HL-60 (cell line): Measurements from ENCODE around the gene PXK.

Experiments
- DNase-seq, 2 experiments: peaks; one replicate each; pipeline ENCODE4 v3.0.0-alpha.2; 2010 to 2020; ENCODE audit warnings: low read depth in 1 of 2, low spot score in 1 of 2
- H3K27ac ChIP-seq: fragments of 250-450 bp; sonication (Bioruptor Pico); replicated peaks from 2 replicates; pipeline ENCODE4 v1.5.1; 2020; ENCODE audit warnings: mild to moderate bottlenecking, moderate library complexity
- H3K27me3 ChIP-seq: fragments of 250-450 bp; sonication (Bioruptor Pico); 2 replicates; pipeline ENCODE4 v1.5.1; 2021; ENCODE audit warnings: mild to moderate bottlenecking, moderate library complexity; ENCODE audit not compliant: insufficient read depth, poor library complexity, severe bottlenecking
- H3K4me3 ChIP-seq: replicated peaks from 2 replicates; pipeline ENCODE4 v1.5.1; 2011; ENCODE audit warnings: mild to moderate bottlenecking, control low read depth, low read length; ENCODE audit not compliant: insufficient read depth
- GABPA ChIP-seq: IDR thresholded peaks from 2 replicates; pipeline ENCODE4 v1.6.1; 2012; ENCODE audit warnings: low read depth
- POLR2AphosphoS5 ChIP-seq: IDR thresholded peaks from 2 replicates; pipeline ENCODE4 v1.6.1; 2012; ENCODE audit warnings: low read depth
- SPI1 ChIP-seq: IDR thresholded peaks from 2 replicates; pipeline ENCODE4 v1.6.1; 2012; ENCODE audit warnings: low read depth, mild to moderate bottlenecking, borderline replicate concordance
- TF ChIP-seq, protein P1 (sequence below): IDR thresholded peaks from 2 replicates; pipeline ENCODE4 v1.6.1; 2012; ENCODE audit warnings: low read depth; ENCODE audit not compliant: insufficient replicate concordance
- TF ChIP-seq, protein P2 (sequence below): IDR thresholded peaks from one replicate; pipeline ENCODE4 v1.5.1; 2011; ENCODE audit warnings: low read length, control low read depth, inconsistent platforms; ENCODE audit not compliant: insufficient read depth

The PXK gene

DNA sequence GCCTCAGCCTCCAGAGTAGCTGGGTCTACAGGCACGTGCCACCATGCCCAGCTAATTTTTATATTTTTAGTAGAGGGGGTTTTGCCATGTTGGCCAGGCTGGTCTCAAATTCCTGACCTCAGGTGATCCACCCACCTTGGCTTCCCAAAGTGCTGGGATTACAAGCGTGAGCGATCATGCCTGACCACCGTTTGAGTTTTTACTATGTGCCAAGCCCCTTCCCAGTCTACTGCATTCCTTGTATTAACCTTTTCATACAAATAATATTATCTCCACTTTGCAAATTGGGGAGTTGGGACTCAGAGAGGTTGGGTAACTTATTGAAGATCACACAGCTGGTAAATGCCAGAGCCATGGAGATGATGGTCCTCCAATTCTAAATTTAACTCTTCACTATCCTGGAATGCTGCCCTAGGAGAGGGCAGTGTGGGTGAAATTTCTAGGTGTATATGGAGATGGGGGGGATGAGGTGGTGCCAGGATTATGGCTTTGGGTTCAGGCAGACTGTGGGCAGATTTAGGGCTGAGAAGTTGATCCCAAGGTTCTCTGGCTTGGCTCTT is 1.0 kb upstream of the PXK start:
- TF ChIP-seq GABPA (no peak), POLR2AphosphoS5 (no peak), SPI1 (no peak)
- TF ChIP-seq, protein P1, sequence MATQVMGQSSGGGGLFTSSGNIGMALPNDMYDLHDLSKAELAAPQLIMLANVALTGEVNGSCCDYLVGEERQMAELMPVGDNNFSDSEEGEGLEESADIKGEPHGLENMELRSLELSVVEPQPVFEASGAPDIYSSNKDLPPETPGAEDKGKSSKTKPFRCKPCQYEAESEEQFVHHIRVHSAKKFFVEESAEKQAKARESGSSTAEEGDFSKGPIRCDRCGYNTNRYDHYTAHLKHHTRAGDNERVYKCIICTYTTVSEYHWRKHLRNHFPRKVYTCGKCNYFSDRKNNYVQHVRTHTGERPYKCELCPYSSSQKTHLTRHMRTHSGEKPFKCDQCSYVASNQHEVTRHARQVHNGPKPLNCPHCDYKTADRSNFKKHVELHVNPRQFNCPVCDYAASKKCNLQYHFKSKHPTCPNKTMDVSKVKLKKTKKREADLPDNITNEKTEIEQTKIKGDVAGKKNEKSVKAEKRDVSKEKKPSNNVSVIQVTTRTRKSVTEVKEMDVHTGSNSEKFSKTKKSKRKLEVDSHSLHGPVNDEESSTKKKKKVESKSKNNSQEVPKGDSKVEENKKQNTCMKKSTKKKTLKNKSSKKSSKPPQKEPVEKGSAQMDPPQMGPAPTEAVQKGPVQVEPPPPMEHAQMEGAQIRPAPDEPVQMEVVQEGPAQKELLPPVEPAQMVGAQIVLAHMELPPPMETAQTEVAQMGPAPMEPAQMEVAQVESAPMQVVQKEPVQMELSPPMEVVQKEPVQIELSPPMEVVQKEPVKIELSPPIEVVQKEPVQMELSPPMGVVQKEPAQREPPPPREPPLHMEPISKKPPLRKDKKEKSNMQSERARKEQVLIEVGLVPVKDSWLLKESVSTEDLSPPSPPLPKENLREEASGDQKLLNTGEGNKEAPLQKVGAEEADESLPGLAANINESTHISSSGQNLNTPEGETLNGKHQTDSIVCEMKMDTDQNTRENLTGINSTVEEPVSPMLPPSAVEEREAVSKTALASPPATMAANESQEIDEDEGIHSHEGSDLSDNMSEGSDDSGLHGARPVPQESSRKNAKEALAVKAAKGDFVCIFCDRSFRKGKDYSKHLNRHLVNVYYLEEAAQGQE, result no peak
- TF ChIP-seq, protein P2, sequence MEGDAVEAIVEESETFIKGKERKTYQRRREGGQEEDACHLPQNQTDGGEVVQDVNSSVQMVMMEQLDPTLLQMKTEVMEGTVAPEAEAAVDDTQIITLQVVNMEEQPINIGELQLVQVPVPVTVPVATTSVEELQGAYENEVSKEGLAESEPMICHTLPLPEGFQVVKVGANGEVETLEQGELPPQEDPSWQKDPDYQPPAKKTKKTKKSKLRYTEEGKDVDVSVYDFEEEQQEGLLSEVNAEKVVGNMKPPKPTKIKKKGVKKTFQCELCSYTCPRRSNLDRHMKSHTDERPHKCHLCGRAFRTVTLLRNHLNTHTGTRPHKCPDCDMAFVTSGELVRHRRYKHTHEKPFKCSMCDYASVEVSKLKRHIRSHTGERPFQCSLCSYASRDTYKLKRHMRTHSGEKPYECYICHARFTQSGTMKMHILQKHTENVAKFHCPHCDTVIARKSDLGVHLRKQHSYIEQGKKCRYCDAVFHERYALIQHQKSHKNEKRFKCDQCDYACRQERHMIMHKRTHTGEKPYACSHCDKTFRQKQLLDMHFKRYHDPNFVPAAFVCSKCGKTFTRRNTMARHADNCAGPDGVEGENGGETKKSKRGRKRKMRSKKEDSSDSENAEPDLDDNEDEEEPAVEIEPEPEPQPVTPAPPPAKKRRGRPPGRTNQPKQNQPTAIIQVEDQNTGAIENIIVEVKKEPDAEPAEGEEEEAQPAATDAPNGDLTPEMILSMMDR, result no peak
- peak overlapping the region; percentile 92 for H3K27ac ChIP-seq
- no peak overlapping the region; the same call in 1 of the 2 replicates for H3K4me3 ChIP-seq
- DNase-seq, result no peak
- H3K27me3 ChIP-seq, result no peaks in the 10 kb centered on the region

DNA sequence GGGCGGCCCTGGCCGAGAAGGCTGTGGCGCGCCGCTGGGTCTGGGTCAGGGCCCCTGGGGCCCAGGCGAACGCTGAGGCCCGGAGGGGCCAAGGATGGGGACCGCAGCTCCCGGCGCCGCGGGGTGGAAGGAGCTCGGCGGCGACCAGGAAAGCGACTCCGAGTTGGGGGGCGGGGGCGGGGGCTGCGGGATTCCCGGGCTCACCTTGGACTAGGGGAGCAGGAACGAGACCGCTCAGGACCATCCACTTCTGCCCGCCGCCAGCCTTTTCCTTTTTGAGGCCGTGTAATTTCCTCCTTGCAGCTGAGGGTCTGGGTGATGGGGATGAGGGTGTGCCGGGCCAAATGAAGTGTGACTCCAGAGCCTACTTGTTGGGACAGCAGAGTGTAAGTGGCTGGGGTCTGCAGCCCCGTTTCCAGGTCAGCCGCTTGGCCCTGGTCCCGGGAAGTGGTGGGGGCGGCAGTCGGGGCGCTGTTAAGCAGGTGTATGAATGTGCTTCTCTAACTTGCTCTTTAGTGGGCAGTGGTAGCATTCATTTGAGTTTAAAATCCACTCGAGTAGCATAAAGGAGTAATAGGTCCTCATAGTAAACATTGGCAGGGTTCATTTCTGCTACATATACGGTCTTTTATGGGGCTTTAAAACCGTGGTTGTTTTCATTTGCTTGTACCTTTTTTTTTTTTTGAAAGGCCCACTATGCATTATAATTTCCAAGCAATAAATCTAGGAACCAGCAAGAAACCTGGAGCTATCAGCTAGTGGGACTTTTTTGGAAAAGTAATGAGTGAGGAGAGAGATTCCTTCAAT is 717 bp downstream of the PXK start:
- Histone ChIP-seq H3K4me3 (peak overlapping the region; percentile 59), H3K27me3 (no peaks in the 10 kb centered on the region), H3K27ac (peak overlapping the region; percentile 92)
- DNase-seq, result peak in 1 of 2 experiments; percentile 39
- TF ChIP-seq, protein P1, result no peak
- TF ChIP-seq SPI1 (no peak), POLR2AphosphoS5 (no peak)
- TF ChIP-seq, protein P2, result no peak

DNA sequence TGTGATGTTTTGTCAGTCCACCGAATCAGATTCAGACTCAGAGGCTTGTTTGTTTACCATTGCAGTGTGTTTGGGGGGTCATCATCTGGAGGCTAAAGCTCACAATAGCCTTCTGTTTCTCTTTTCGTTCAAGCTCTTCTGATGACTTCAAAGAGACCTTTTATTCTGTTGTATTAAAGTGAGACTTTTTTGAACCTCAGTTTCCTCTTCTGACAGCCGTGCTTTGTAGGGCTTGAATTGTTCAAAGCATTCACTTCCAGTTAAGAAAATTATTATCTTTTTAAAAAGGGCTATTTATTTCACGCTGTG is 1.3 kb downstream of the PXK start:
- Histone ChIP-seq H3K27ac (peak overlapping the region; percentile 92), H3K4me3 (peak overlapping the region; percentile 59), H3K27me3 (no peaks in the 10 kb centered on the region)
- no peak for DNase-seq
- no peak for TF ChIP-seq POLR2AphosphoS5

DNA sequence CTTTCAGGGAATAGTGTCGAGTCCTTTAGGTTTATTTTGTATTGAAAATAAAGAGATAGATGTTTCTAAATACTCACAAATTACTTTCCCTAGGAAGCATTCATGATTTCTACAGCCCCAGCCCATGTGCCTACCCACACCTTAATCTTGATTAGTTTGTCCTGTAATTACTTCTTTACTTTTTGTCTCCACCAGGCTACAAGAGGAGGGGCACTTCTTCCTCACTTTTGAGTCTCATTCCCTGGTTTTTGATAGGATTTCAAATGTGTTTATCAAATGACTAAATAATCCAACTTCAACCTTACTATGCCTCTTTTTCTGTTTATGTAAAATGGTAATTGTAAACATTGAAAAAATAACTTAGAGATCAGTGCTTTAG is 1.8 kb downstream of the PXK start:
- DNase-seq, result no peak
- no peak for TF ChIP-seq POLR2AphosphoS5
- TF ChIP-seq, protein P1, result no peak
- TF ChIP-seq, protein P2, result no peak
- TF ChIP-seq SPI1, result no peak
- no peak for TF ChIP-seq GABPA
- H3K27me3 ChIP-seq, result no peaks in the 10 kb centered on the region
- H3K27ac ChIP-seq, result peak overlapping the region; percentile 92
- peak overlapping the region; percentile 59 for H3K4me3 ChIP-seq
